UCSD-AML1 (cell line): Measurements from ENCODE around the gene NOM1.
"Not testable (repeated sequence)": the region's sequence is repeated elsewhere in the genome, so short reads cannot be mapped to it uniquely, and the experiment has no call there.

Source experiments
- DNase-seq: peaks from one replicate; lab custom pipeline; 2025; ENCODE audit not compliant: unreplicated experiment; lab: John Stamatoyannopoulos, UW

The NOM1 gene

DNA sequence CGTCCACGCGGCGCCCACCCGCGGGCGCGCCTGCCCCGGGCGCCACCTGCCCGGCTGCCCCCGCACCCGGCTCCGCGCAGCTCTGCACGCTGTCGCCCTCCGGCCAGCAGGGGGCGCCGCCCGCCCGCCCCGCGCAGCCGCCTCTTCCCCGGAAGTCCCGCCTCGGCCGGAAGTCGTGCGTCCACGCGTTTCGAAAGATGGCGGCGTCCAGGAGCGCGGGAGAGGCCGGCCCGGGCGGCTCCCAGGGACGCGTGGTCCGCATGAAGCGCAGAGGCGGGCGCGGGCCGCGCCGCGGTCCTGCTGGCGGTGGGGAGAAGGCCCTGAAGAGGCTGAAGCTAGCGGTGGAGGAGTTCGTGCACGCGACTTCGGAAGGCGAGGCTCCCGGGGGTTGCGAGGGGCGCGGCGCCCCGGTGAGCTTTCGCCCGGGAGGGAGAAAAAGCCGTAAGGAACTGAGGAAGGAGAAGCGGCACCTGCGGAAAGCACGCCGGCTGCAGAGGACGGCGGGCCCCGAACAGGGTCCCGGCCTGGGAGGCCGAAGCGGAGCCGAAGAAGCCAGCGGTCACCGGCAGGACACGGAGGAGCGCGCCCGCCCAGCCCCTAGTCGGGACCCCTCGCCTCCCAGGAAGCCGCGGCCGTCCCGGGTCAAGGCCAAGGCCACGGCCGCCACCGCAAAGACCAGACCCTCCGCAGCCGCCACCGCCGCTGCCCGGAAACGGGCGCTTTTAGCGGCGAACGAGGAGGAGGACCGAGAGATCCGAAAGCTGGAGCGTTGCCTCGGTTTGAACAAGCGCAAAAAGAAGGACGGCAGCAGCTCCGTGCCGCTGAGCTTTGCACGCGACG lies at the start of gene NOM1:
Gene NOM1 (plus strand): TSS at position 172 of the 840 bp plus-strand sequence. CDS start 26 bp downstream, at position 198.
- DNase-seq, result peak; percentile 78

- DNase-seq, result not testable (repeated sequence)
Measured at GRCh38 chr7:156900093-156900492, 49.4 kb upstream of the NOM1 start.

DNA sequence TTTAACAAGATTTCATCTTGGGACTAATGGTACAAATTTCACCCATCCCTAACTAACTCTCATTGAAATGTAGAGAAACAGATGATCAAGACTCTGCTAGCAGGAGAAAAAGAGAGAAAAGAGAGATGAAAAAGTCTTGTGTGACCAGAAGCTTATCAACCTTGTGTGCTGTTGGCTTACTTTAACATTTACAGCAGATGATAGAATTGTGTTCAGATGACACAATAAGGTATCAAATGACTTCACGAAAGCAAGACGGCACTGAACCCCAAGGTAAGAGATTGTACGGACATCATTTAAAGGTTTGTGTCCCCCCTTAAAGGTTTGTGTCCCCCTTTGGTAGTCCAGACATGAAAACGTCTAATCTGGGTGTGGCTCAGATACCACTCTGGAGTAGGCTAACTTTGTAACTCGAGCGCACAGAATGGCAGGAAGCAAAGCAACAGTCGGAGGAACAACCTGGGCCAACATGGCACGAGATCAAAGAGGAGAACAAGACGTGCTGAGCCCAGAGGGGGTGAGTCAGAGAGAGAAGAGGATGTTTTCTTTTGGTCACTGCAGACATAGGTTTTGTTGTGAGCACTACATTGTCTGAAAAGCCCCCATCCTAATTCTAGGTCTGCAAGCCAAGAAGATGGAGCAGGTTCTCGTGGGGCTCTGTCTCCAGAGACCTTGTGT lies 46.1 kb upstream of the NOM1 start:
- DNase-seq, result no peak

DNA sequence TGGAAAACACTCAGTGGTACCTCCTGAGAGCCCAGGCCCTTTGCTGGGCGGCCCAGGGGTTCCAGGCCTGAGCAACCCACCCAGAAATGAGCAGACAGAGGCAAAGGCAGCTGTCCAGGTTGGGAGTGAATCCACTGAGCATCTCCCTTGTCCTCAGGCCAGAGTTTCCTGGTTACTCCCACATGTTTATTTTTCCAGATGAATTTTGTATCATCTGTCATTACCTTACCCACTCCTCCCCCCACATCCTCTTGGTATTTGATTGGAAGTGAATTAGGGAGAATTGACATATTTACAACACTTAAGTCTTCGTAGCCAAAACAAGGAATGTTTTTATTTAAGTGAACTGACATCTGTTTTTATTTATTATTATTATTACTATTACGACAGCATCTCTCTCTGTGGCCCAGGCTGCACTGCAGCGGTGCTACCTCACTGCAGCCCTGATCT lies 43.3 kb upstream of the NOM1 start:
- no peak for DNase-seq

GRCh38 chr7:156907656-156908055 lies 41.9 kb upstream of the NOM1 start:
- no peak for DNase-seq

- not testable (repeated sequence) for DNase-seq
Measured at GRCh38 chr7:156909574-156910252, 39.8 kb upstream of the NOM1 start.

- DNase-seq, result no peak
Measured at GRCh38 chr7:156918635-156919034, 30.9 kb upstream of the NOM1 start.

GRCh38 chr7:156919132-156919713 lies 30.3 kb upstream of the NOM1 start:
- no peak for DNase-seq

DNA sequence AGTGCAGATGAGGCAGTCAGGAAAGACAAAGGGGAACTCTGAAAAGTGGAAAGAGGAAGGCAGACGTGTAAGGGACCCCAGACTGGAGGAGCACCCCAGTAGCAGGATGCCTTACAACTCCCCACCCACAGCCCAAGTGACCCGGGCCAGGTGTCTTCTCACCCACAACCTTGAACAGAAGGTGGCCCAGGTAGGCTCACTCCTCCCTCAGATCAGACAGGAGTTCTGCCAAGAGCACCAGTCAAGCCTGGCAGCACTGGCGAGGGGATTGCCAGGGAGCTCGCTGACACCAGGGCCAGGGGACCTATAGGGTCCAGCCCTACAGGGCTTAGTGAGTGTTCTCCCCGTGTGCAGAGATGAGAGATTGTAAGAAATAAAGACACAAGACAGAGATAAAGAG lies 29.4 kb upstream of the NOM1 start:
- no peak for DNase-seq

GRCh38 chr7:156920487-156921373 lies 28.8 kb upstream of the NOM1 start:
- not testable (repeated sequence) for DNase-seq

GRCh38 chr7:156922304-156922703 lies 27.2 kb upstream of the NOM1 start:
- DNase-seq, result not testable (repeated sequence)

GRCh38 chr7:156925821-156926220 lies 23.7 kb upstream of the NOM1 start:
- DNase-seq, result not testable (repeated sequence)

DNA sequence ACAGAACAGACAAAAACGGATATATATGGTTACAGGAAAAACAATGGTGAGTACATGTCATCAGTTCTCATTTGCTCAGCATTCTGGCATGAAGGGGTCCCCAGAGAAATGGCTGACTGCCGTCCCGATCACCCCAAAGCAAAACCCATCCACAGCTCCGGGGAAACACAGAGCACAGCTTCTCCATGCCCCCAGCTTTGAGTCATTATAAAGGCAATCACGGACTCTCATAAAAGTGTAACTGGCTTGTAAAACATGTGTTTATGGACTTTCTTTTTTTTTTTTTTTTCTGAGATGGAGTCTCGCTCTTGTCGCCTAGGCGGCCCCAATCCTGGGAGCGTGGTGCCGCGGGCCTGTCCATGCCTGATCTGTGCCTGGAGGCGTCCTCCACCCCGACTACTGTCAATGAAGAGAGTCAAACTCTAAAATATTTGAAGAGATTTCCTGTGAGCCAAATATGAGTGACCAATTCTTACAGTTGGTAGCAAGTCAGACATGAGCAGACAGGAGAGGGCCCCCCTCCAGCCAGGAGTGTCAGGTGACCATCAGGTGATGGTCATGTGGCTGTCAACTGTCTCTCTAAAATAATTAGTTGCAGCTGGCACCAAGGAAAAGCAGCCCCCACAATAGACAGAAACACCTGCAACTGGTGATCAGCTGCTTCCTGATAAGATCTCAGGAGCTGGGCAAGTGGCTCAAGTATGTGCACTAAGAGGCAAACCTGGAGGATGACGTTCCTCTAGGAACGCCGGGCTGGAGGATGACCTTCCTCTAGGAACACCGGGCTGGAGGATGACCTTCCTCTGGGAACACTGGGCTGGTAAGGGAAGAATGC lies 21.7 kb upstream of the NOM1 start:
- DNase-seq, result no peak

DNA sequence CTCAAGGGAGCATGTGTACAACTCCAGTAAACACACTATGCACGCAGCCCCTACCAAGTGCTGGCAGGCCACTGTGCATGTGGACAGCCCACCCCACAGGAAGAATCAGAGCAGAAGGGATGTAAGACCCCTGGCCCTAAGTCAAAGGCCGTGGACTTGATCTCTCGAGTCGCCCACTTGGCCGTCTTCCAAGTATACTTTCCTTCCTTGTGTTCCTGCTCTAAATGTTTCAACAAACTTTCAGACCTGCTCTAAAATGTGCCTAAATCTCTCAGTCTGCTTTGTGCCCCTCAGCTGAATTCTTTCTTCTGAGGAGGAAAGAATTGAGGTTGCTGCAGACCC lies 21.1 kb upstream of the NOM1 start:
- DNase-seq, result no peak

DNA sequence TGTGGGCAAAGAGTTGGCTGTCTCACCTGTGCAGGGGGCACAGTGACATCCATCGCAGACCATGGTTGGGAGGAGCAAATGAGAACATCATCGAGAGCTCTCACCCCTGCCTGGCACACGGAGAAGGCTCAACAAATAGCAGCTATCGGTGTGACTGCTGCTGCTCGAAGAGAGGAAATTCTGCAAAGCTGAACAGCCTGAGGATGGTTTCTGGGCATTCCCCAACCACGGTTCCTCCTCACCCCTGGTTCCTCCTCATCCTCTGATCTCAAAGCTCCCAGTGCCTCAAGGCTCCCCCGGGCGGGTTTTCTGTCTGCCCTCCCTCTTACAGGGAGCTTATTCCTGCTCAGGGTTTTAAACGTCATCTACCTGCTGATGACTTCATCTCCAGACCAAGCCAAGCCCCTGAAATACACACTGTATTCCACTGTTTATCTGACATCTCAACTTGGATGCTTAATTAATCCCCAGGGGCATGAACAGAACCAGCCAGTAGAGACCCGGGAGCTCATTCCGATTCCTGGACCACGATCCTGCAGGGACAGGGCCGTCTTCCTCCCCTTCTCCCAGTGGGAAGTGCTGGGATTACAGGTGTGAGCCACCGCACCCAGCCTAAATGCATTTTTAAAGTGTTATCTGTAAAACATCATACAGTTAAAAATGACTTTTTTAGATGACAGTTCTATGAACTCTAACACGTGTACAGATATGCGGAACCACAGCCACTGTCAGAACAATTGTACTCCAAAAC lies 19.5 kb upstream of the NOM1 start:
- DNase-seq, result no peak

- no peak for DNase-seq
Measured at GRCh38 chr7:156932006-156932405, 17.5 kb upstream of the NOM1 start.

- no peak for DNase-seq
Measured at GRCh38 chr7:156935250-156935649, 14.3 kb upstream of the NOM1 start.

DNA sequence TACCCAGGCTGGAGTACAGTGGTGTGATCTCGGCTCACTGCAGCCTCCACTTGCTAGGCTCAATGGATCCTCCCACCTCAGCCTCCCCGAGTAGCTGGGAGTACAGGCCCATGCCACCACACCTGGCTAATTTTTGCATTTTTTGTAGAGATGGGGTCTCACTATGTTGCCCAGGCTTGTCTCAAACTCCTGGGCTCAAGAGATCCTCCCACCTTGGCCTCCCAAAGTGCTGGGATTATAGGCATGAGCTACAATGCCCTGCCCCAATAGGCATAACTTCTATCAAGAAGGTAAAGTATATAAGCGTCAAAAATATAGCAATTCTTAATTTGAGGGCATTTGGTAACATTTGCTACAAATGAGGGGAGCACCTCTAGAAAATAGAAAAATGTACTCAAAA lies 12.7 kb upstream of the NOM1 start:
- not testable (repeated sequence) for DNase-seq
